Measurements from ENCODE around the gene CCR3. TPM values are rescaled to one million over a fixed set of nuclear protein-coding genes. Genes with fewer than 3 reads are reported as not detected.

CCR3 gene
- total RNA-seq, 1 donor from 2014 or later, result not detected

GRCh38 chr3:46270474-46270873 lies 28.2 kb downstream of the CCR3 start:
- FAIRE-seq, result no peak
- no peak for DNase-seq (ENCODE audit: low spot score in 2 of 2)

GRCh38 chr3:46271209-46271745 lies 29.0 kb downstream of the CCR3 start:
- FAIRE-seq (no peak), DNase-seq (ENCODE audit: low spot score in 2 of 2) (no peak)

GRCh38 chr3:46272028-46272451 lies 29.8 kb downstream of the CCR3 start:
- no peak for FAIRE-seq

GRCh38 chr3:46276497-46277099 lies 34.3 kb downstream of the CCR3 start:
- FAIRE-seq, result no peak

More at GRCh38 chr3:46272028-46272451, 29.8 kb downstream of the CCR3 start:
- DNase-seq (ENCODE audit: low spot score in 2 of 2), result no peak

GRCh38 chr3:46277476-46277875 lies 35.2 kb downstream of the CCR3 start:
- no peak for DNase-seq (ENCODE audit: low spot score in 2 of 2)
- no peak for FAIRE-seq

More at GRCh38 chr3:46276497-46277099, 34.3 kb downstream of the CCR3 start:
- DNase-seq (ENCODE audit: low spot score in 2 of 2), result no peak

GRCh38 chr3:46278816-46279672 lies 36.8 kb downstream of the CCR3 start:
- no peak for DNase-seq (ENCODE audit: low spot score in 2 of 2)
- FAIRE-seq, result no peak

- no peak for DNase-seq (ENCODE audit: low spot score in 2 of 2)
- no peak for FAIRE-seq
These were observed 38.0 kb downstream of the CCR3 start for GRCh38 chr3:46280105-46280797.

- DNase-seq (ENCODE audit: low spot score in 2 of 2), result no peak
- FAIRE-seq, result no peak
These were observed 39.3 kb downstream of the CCR3 start for GRCh38 chr3:46281551-46281950.

- DNase-seq (ENCODE audit: low spot score in 2 of 2) (no peak), FAIRE-seq (no peak)
These were observed 39.8 kb downstream of the CCR3 start for GRCh38 chr3:46282041-46282440.

- DNase-seq (ENCODE audit: low spot score in 2 of 2) (no peak), FAIRE-seq (no peak)
These were observed 40.4 kb downstream of the CCR3 start for GRCh38 chr3:46282696-46283095.

- no peak for FAIRE-seq
- no peak for DNase-seq (ENCODE audit: low spot score in 2 of 2)
These were observed 41.7 kb downstream of the CCR3 start for GRCh38 chr3:46283881-46284450.

GRCh38 chr3:46284981-46285683 lies 42.9 kb downstream of the CCR3 start:
- FAIRE-seq (no peak), DNase-seq (ENCODE audit: low spot score in 2 of 2) (no peak)

- DNase-seq (ENCODE audit: low spot score in 2 of 2) (no peak), FAIRE-seq (no peak)
These were observed 43.8 kb downstream of the CCR3 start for GRCh38 chr3:46285931-46286619.

- DNase-seq (ENCODE audit: low spot score in 2 of 2), result no peak
- FAIRE-seq, result no peak
These were observed 44.8 kb downstream of the CCR3 start for GRCh38 chr3:46286947-46287565.

- DNase-seq (ENCODE audit: low spot score in 2 of 2) (no peak), FAIRE-seq (no peak)
These were observed 47.3 kb downstream of the CCR3 start for GRCh38 chr3:46289551-46289950.

- no peak for FAIRE-seq
- DNase-seq (ENCODE audit: low spot score in 2 of 2), result no peak
These were observed 47.7 kb downstream of the CCR3 start for GRCh38 chr3:46289966-46290365.

GRCh38 chr3:46291046-46291445 lies 48.8 kb downstream of the CCR3 start:
- DNase-seq (ENCODE audit: low spot score in 2 of 2) (no peak), FAIRE-seq (no peak)

- DNase-seq (ENCODE audit: low spot score in 2 of 2) (no peak), FAIRE-seq (no peak)
These were observed 50.9 kb downstream of the CCR3 start for GRCh38 chr3:46293035-46293724.

Data from frontal cortex (tissue), 4 donors.